B cell (primary cell): Measurements from ENCODE around the gene MAP7D1.

ENCODE experiments used
- EZH2 ChIP-seq: IDR thresholded peaks from 2 replicates; pipeline ENCODE4 v1.6.1; 2012; ENCODE audit warnings: borderline replicate concordance, low read depth, mild to moderate bottlenecking, moderate library complexity, low read length; ENCODE audit not compliant: insufficient read depth, poor library complexity, severe bottlenecking
- TF ChIP-seq, protein P1 (sequence below): fragments of 200-600 bp; IDR thresholded peaks from one replicate; pipeline ENCODE4 v1.8.0; 2022; ENCODE audit warnings: antibody characterized with exemption, mild to moderate bottlenecking

DNA sequence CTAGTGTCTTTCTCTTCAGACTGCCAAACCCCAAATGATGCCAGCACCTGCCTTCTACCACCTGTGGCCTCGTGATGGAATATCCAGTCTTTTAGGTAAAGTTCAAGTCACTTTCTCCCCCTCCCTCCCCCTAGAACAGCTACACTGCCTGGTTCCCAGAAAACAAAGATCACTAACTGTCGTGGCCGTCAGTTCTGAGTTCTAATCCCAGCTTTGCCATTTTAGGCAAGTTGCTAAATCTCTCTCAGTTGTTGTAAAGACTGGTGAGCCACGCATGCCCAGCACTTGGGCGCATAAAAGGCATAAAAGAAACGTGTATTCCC is 6.0 kb upstream of the MAP7D1 start:
- TF ChIP-seq, protein P1, sequence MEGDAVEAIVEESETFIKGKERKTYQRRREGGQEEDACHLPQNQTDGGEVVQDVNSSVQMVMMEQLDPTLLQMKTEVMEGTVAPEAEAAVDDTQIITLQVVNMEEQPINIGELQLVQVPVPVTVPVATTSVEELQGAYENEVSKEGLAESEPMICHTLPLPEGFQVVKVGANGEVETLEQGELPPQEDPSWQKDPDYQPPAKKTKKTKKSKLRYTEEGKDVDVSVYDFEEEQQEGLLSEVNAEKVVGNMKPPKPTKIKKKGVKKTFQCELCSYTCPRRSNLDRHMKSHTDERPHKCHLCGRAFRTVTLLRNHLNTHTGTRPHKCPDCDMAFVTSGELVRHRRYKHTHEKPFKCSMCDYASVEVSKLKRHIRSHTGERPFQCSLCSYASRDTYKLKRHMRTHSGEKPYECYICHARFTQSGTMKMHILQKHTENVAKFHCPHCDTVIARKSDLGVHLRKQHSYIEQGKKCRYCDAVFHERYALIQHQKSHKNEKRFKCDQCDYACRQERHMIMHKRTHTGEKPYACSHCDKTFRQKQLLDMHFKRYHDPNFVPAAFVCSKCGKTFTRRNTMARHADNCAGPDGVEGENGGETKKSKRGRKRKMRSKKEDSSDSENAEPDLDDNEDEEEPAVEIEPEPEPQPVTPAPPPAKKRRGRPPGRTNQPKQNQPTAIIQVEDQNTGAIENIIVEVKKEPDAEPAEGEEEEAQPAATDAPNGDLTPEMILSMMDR: no peak
- no peak for TF ChIP-seq EZH2
